Measurements from ENCODE around the gene ZNF330.
A peak's percentile ranks its signal among the peaks of the same experiment; 100 is the strongest.

The ZNF330 gene

DNA sequence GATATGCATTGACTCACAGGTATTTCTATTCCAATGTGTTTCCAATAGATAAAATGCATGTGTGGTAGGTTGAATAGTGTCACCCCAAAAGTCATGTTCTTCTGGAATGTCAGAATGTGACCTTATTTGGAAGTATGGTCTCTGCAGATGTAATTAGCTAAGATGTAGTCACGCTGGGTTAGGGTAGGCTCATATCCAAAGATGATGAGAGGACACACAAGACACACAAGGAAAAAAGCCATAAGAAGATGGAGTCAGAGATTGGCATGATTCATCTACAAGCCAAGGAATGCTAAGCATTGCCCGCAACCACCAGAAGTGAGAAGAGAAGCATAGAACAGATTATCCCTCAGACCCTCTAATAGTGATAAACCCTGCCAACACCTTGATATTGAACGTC lies 17.5 kb downstream of the ZNF330 start:
- no peak for DNase-seq

DNA sequence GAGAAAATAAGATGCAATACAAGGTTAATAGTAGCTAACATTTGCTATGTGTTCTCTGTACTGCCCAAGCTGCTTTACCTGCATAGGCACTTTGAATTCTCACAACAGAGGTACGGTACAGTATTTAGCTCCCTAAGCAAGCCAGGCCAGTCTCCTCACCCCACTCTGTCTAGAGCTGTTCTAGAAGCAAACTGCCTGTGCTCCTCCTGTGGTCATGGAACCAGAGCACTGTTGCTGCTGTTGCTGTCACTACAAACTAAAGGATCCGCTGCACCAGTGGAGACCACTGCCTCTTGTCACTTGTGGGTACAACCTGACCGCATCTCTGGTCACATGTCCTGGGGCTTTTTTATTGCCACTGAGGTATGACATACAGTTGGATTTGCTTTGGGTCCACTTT lies 19.6 kb downstream of the ZNF330 start:
- DNase-seq = no peak

DNA sequence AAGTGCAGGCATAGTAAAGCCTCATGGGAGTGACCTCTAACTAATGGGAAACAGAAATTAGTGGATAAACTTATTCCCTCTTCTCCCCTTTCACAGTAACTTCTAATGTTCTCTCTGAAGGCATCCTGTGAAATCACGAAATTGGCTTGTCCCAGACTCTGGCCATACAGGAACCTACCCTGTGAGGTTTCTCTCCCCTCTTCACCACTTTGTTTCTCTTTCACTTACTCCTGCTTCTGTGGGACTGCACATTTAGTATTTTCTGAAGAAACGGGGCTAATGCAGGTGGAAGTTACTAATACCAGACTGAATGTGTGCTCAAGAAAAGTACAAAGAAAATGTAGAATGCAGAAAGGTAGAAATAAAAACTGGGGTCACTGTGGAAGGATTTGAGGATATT lies 20.0 kb downstream of the ZNF330 start:
- DNase-seq = no peak

DNA sequence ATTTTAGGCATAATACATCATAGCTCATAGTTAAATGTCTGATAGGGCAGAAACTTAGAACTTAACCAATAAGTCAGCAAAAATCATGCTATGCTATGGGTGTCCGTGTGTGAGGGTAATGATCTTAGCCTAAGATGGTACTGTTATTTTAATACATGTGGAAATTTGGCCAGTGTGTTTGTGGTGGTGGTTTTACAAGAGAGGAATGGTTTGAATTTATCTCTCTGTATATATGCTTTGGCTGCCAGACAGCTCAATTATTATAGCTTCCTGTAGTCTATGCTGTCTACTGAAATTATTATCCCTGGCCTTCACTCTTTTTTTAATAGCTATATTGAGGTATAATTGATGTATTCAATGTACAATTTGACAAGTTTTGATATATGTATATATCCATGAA lies 21.3 kb downstream of the ZNF330 start:
- no peak for DNase-seq

DNA sequence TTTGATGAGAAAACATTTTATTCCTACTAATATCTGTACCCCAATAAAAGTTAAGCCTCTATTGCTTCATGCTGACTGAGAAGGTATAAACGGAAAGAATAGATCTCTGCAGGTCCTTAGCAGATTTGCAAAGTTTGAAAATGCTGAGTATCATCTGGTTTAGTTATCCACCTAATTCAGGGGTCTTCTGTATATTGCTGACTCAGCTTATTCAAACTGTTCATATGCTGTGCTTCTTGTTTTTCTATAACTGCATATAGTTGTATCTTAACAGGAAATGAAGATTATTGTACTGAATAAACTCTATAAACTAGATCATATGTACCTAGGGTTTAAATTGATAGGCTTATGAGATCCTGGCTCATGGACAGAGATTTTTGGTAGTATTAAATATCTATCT lies 23.7 kb downstream of the ZNF330 start:
- no peak for DNase-seq

DNA sequence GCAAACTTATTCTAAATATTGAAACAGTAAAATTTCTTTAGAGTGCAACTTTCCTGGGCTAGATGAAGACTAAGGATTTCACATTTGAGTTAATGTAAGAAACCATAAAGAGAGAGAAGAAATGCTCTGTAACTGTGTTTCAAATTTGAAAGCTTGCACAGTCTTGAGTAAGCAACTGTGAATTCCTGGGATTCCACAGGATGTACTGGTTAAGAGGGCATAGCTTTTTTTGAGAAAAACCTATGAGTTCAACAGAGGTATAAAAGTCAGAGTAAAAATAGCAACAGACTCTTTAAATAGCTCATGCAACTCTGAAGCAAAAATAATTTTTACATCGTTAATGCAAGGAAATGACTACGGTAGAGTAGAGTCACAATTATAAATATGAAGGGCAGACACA lies 25.5 kb downstream of the ZNF330 start:
- DNase-seq = no peak

DNA sequence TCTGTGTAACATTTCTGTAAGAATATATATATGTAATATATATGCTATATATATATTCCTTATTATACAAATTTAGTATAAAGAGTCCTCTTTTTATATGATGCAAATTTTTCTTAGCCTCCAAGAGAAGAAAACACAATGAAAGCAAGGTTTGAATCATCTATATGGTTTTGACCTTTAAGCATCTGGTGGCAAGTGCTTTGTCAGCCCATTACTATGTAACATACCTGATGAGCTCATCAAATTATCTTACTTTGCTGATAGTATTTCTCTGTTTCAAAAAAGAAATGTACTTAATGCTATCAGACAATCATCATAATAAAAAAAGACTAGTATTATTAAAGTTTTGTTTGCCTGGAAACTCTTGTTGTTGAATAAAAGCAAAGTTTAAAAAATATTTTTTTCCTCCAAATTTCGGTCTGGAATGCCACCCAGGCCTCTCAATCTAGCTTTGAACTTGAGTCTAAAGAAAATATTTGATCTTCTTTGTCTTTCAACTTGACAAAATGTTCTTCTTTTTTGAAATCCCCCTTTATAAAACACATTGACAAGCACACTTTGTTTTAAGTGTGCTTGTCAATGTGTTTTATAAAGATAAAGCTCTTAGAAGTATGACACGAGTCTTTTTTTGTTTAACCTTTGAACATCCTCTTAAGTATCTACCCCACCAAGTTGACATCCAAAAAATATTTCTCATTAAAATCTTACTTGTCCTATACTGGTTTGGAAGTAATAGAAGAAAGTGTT lies 26.2 kb downstream of the ZNF330 start:
- DNase-seq = no peak

DNA sequence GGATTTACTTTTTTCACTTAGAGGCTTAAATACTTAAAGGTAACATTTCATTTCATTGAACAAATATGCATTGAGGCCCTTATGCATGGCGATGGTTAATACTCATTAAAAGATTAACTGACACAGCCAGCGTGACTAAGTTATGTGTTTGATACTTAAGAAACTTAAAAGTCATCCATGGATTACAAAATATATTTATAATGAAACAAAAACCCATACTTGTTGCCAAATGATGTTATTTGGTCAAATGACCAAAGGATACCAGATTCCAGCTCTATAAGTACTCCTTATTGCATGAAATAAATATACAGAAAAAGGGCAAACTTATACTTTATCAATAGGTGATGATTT lies 26.7 kb downstream of the ZNF330 start:
- no peak for DNase-seq

DNA sequence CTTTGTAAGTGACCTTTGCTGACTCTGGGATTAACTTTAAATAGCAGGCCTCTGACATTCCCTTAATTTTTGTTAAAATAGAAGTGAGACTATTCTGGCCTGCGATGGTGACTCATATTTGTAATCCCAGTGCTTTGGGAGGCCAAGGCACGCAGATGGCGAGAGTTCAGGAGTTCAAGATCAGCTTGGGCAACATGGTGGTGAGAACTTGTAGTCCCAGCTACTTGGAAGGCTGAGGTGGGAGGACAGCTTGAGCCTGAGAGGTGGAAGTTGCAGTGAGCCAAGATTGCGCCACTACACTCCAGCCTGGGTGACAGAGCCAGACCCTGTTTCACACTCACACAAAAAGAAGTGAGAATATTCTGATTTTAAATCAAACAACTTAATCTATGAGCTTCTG lies 27.3 kb downstream of the ZNF330 start:
- DNase-seq = no peak

DNA sequence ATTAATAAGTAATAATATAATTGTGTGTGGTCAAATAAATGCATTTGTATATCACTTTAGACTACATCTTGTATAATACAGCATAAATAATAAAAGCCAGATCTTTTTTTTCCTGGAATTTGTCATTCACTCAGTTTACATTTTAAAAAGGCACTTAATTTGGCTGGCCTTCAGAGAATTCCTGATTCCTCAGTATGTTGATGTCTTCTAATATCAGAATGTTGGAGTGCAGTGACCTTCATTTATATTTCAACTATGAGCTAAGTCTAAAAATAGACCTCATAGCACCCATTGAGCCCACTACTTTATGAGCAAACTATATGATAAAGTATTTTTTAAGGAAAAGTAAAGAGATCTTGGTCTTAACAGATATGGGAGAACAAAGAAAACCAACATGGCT lies 27.8 kb downstream of the ZNF330 start:
- no peak for DNase-seq

DNA sequence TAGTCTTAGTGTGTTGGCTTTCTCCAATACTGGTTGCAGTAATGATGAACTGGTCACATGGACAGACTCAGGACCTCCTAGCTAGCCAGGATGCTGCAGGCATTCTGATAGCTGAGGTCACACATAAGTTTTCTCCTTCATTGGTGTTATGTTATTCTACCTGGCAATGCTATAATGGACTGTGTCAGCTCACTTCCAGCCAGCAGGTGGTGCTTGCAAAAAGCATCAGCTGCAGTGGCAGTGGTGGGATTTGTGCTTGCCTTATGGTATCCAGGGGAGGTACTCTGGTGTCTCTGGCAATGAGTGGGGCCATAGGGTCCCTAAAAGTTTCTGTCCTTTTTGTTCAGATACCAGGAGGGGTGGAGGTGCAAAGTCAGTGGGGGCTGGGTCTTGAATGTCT lies 33.6 kb downstream of the ZNF330 start:
- DNase-seq = peak; percentile 2

DNA sequence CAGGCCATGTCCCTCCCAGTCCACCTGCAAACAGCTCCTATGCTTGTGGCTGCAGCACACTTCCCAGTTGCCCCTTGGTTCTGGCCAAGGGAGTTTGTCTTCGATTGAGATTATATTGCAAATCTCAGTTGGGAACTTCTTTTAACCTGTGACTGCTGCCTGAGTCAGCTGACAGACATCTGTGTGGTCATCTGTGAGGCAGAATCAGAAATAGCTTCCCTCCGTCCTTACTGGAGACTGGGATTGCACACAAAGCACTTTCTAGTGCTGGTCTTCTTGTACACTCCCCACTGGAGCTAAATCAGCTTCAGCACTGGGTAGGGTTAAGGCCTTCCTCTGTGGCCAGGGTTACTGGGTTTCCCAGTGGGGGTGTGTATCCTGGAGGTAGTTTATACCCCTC lies 34.3 kb downstream of the ZNF330 start:
- DNase-seq = no peak

DNA sequence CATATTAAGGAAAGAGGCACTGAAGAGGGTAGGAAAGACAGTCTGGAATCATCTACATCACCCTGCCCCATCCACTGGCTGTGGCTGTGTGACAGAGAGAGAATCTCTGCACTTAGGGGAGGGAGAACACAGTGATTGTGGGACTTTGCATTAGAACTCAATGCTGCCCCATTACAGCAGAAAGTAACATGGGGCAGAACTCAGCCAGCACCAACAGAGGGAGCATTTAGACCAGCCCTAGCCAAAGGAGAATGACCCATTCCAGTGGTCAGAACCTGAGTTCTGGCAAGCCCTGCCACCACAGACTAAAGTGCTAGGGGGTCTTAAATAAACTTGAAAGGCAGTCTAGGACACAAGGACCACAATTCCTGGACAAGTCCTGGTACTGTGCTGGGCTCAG lies 37.9 kb downstream of the ZNF330 start:
- DNase-seq = no peak

DNA sequence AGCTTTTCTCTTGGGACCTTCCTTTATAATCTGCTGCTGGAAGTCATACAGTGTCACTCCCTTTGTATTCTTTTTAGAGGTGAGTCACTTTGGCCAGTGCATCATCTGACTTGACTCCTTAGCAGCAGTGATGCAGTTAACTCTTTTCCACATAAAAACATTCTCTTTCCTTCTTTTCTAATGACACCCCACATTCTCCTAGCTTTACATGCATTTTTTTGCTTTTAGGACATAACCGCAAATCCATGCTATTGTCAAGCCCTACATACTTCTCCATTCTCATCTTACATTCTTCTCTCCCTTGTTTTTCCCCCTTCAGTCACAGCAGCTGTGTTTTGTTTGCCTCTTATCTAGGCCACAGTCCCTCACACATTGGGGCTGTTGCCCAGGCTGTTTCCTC lies 55.1 kb downstream of the ZNF330 start:
- DNase-seq = peak; percentile 34

DNA sequence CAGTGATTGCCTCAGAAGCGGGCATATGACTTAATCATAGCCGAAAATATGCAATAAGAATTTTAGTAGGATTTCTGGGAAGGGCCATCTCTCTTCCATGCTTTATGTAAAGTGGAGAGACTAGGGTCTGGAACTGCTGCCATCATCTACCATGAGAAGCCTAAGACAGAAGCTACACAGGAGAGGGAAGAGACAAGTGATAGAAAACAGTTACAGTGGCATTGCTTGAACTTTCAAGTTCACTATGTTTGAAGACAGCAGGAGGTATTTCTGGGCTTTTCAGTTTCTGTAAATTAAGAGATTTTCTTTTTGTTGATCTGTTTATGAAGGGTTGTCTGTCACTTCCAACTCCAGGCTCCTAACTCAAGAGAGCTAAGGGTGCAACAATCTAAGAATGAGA lies 62.5 kb downstream of the ZNF330 start:
- DNase-seq = no peak

DNA sequence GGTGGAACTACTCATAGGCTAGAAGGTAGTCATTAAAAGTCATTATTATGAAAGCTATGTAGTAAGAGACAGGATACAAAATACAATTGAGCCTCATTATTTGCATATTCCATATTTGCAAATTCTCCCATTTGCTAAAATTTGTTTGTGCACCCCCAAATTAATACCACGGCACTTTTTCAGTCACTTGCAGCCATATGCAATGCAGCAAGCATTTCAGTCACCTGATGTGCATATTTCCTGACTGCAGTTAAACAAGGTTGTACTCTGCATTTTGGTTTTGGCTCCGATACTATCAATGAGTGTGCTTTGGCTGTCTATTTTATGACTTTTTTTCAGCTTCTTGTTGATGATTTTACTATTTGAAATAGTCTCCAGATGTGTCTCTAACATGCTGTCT lies 62.9 kb downstream of the ZNF330 start:
- DNase-seq = no peak

All from NCI-H69 (cell line).